Smooth muscle cell of the coronary artery (primary cell): ENCODE results near the gene NEU1. TPM values are rescaled to one million over a fixed set of nuclear protein-coding genes. Genes with fewer than 3 reads are reported as not detected.

Experiments used
- total RNA-seq: library from RNA; depleted of rRNA; stranded (reverse); fragments of >200 nt; gene quantifications from 2 replicates; pipeline ENCODE4 v1.2.3, GENCODE V29; 2014; ENCODE audit warnings: low replicate concordance

The NEU1 gene
- total RNA-seq: 54.9 and 72.8 TPM in 2 replicates

DNA sequence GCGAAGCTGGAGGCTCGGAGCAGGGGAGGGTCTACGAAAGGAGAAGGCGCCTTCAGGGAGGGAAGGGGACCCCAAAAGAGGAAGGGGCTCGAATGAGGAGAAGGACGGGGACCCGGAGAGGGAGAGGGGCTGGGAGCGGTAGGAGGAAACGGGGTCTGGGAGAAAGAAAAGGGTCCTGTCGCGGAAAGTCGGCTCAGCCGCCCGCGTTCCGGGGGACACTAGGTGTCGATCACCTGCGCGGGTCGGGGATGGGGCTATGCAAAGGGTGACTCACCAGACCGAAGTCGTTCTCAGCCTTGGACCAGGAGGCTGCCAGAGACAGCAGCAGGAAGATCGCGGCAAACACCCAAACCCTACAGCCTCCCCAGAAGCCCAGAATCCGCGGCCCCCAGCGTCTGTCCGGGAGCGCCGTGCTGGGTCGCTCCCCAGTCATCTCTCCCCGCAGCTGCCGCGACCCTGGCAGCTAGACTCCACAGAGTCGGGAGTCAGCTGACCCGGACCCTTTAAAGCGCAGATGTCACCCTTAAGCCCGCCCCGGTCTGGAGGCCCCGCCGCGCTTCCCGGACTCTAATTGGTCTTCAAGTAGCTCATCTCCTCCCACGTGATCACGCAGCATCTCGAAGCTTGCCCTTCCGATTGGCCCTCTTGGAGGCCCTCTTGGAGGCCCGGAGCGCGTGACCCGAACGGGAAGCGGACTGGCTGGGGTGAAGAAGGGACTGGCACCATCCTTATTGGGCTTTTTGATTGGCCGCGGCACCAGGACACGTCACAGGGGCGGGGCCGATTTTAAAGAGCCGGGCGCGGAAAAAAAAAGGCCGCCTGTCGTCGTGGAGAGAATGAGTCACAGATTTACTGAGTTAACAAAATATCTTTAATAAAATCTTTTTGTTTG lies at the start of gene NEU1:
NEU1 (minus strand) TSS at position 478 of the 892 bp plus-strand sequence; CDS start at position 433, 45 bp downstream.

DNA sequence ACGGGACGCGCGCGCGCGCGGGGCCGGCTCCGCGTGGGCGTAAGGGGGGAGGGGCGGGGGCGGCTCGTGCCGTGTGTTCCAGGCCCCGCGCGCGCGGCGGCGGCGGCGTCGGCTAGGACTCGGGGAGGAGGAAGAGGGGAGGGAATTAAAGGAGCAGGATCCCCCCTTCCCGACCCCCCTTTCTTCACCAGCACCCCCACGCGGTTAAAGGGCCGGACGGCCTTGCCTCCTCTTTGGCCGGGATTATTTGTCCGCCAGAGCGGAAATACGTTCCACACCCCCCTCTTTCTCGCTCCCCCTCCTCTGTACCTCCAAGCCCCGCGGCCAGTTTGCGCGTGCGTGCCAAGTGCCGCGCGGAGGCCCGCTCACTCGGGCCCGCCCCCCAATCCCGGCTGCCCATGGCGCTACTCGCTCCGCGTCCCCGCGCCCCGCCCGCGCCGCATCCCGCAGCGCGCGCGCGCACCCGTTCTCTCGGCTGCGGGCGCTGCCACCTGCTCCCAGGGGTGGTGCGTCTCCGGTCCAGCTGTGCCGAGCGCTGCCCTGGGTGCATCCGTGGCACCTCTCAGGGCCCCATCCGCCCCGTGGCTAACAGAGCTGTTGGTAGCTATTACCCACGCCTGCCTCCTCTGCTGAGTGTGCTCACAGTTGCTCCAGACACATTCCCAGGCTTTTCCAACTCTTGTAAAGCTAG lies 39.5 kb upstream of the NEU1 start, which contains the start of gene ZBTB12:
ZBTB12 (minus strand) TSS at position 134 of the 691 bp plus-strand sequence. CDS start 781 bp downstream, outside the sequence.

DNA sequence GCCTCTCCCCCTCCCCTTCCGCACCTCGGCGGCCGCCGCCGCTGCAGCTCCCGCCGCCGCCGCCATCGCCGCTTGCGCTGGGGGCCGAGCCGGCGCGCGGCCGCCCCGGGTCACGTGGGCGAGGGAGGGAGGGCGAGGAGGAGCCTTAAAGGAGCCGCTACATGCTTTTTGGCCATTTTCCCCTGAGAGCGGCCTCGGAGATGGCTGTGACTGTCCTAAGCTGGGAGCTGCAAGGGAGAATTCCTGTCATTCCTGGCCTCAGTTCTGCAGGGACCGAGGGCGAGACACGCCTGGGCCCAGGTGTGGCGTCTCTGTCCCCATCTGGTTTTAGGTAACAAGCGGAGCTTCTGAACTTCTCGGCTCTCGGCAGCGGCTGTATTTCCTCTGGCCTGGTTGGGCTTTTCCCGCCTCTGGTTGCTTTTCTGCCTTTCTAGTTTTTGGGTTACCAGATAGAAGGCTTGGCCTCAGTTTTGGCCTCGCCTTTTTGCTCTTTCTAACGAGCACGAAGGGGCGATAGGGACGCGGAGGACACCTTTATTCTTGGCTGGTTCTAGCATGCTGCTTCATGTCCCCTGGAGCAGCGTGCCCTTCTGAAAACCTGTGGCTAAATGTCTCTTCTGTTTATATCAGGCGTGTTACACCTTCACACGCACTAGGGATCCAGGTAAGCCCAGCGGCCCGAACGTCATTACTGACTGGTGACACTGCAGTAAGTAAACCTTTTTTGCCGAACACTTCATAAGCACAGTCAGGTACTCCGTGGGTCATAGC lies 35.2 kb upstream of the NEU1 start, which contains the start of gene EHMT2:
EHMT2 (minus strand) TSS at position 87 of the 771 bp plus-strand sequence; CDS start at position 66, 21 bp downstream.

DNA sequence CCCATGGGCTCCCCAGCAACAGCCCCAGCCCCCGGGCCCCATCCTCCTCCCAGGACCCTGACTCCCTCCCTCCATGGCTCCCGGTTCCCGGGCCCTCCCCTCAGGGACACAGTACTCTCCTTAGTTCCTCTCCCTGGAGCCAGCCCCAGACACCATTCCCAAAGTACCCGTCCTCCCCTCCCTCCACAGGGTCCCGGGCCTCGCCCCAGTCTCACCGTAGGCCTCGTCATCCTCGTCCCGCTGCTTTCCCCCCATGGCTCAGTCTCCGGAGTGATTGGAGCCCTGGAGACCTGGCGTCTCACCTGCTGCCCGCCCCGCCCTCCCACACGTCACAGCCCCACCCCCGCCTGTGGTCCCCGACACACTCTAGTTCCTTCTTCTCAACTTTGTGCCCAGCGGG lies 16.1 kb upstream of the NEU1 start, which contains the start of gene SLC44A4:
SLC44A4 (minus strand) TSS at position 272 of the 400 bp plus-strand sequence; CDS start at position 255, 17 bp downstream.

DNA sequence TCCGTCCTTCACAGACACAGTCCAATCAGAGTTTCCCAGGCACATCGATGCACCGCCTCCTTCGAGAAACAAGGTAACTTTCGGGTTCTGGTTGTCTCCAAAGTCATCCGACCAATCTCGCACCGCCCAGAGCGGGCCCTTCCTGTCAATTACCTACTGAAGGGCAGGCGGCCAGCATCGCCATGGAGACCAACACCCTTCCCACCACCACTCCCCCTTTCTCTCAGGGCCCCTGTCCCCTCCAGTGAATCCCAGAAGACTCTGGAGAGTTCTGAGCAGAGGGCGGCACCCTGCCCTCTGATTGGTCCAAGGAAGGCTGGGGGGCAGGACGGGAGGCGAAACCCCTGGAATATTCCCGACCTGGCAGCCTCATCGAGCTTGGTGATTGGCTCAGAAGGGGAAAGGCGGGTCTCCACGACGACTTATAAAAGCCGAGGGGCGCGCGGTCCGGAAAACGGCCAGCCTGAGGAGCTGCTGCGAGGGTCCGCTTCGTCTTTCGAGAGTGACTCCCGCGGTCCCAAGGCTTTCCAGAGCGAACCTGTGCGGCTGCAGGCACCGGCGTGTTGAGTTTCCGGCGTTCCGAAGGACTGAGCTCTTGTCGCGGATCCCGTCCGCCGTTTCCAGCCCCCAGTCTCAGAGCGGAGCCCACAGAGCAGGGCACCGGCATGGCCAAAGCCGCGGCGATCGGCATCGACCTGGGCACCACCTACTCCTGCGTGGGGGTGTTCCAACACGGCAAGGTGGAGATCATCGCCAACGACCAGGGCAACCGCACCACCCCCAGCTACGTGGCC lies 35.1 kb downstream of the NEU1 start, which contains the start of gene HSPA1B:
HSPA1B (plus strand) TSS at position 453 of the 794 bp plus-strand sequence; CDS start at position 666, 213 bp downstream.

DNA sequence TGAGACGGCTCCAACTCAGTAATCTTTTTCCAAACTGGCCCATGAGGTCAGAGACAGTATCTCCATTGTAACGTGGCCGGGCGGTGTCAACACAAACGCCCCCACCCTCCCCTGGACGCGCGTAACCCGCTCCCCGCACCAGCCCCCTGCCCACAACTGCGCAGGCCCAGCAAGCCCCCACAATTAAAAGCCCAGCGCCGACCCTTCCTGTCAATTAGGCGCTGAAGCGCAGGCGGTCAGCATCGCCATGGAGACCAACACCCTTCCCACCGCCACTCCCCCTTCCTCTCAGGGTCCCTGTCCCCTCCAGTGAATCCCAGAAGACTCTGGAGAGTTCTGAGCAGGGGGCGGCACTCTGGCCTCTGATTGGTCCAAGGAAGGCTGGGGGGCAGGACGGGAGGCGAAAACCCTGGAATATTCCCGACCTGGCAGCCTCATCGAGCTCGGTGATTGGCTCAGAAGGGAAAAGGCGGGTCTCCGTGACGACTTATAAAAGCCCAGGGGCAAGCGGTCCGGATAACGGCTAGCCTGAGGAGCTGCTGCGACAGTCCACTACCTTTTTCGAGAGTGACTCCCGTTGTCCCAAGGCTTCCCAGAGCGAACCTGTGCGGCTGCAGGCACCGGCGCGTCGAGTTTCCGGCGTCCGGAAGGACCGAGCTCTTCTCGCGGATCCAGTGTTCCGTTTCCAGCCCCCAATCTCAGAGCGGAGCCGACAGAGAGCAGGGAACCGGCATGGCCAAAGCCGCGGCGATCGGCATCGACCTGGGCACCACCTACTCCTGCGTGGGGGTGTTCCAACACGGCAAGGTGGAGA lies 47.4 kb downstream of the NEU1 start, which contains the start of the genes HSPA1A and HSPA1L:
HSPA1A (plus strand) TSS at position 519 of the 814 bp plus-strand sequence; CDS start at position 733, 214 bp downstream.
HSPA1L (minus strand) TSS at position 259 of the 814 bp plus-strand sequence. CDS start 3,311 bp downstream, outside the sequence.

Other genes starting within 250 kb of the NEU1 start
- not detected in 2 replicates for gene AIF1, start 247.6 kb downstream of the NEU1 start, total RNA-seq
- 13.9 and 24.8 TPM in 2 replicates for gene PRRC2A, start 242.1 kb downstream of the NEU1 start, total RNA-seq
- gene BAG6, start 210.2 kb downstream of the NEU1 start, total RNA-seq: 54.9 and 100 TPM in 2 replicates
- gene APOM, start 206.9 kb downstream of the NEU1 start, total RNA-seq: 0.70 and 1.5 TPM in 2 replicates
- gene C6orf47, start 202.0 kb downstream of the NEU1 start, total RNA-seq: 16.6 and 18.2 TPM in 2 replicates
- 6.1 and 13.6 TPM in 2 replicates for gene GPANK1, start 197.8 kb downstream of the NEU1 start, total RNA-seq
- gene CSNK2B, start 196.7 kb downstream of the NEU1 start, total RNA-seq: 71.1 and 94.1 TPM in 2 replicates
- 2.2 and 4.0 TPM in 2 replicates for gene LY6G5B, start 192.8 kb downstream of the NEU1 start, total RNA-seq
- 0.15 TPM in 1 of 2 replicates, not detected in the other for gene LY6G5C, start 181.8 kb downstream of the NEU1 start, total RNA-seq
- 51.3 and 104 TPM in 2 replicates for gene ABHD16A, start 159.5 kb downstream of the NEU1 start, total RNA-seq
- not detected in 2 replicates for gene LY6G6F, start 156.0 kb downstream of the NEU1 start, total RNA-seq
- not detected in 2 replicates for gene LY6G6D, start 147.5 kb downstream of the NEU1 start, total RNA-seq
- gene LY6G6C, start 141.1 kb downstream of the NEU1 start, total RNA-seq: not detected in 2 replicates
- not detected in 2 replicates for gene MPIG6B, start 139.4 kb downstream of the NEU1 start, total RNA-seq
- 108 and 116 TPM in 2 replicates for gene DDAH2, start 133.5 kb downstream of the NEU1 start, total RNA-seq
- 395 and 679 TPM in 2 replicates for gene CLIC1, start 126.3 kb downstream of the NEU1 start, total RNA-seq
- gene MSH5, start 122.8 kb downstream of the NEU1 start, total RNA-seq: 2.5 and 4.0 TPM in 2 replicates
- gene SAPCD1, start 100.2 kb downstream of the NEU1 start, total RNA-seq: 0.53 and 0.70 TPM in 2 replicates
- gene VWA7, start 85.5 kb downstream of the NEU1 start, total RNA-seq: 0.15 and 0.23 TPM in 2 replicates
- 37.9 and 59.7 TPM in 2 replicates for gene VARS1, start 67.1 kb downstream of the NEU1 start, total RNA-seq
- gene LSM2, start 55.9 kb downstream of the NEU1 start, total RNA-seq: 24.6 and 27.8 TPM in 2 replicates
- 0.98 and 4.1 TPM in 2 replicates for gene HSPA1L, start 47.5 kb downstream of the NEU1 start, total RNA-seq
- gene HSPA1A, start 47.3 kb downstream of the NEU1 start, total RNA-seq: 47.1 and 396 TPM in 2 replicates
- gene HSPA1B, start 35.1 kb downstream of the NEU1 start, total RNA-seq: 66.7 and 494 TPM in 2 replicates
- gene SLC44A4, start 16.2 kb upstream of the NEU1 start, total RNA-seq: not detected in 2 replicates
- gene EHMT2, start 34.9 kb upstream of the NEU1 start, total RNA-seq: 41.5 and 175 TPM in 2 replicates
- 6.2 and 12.4 TPM in 2 replicates for gene ZBTB12, start 39.3 kb upstream of the NEU1 start, total RNA-seq
- 0.90 and 26.7 TPM in 2 replicates for gene C2, start 64.9 kb upstream of the NEU1 start, total RNA-seq
- gene CFB, start 83.3 kb upstream of the NEU1 start, total RNA-seq: 15.0 and 108 TPM in 2 replicates
- gene NELFE, start 96.2 kb upstream of the NEU1 start, total RNA-seq: 77.8 and 109 TPM in 2 replicates
- gene SKIC2, start 96.4 kb upstream of the NEU1 start, total RNA-seq: 48.6 and 68.8 TPM in 2 replicates
- 6.9 and 12.9 TPM in 2 replicates for gene DXO, start 109.3 kb upstream of the NEU1 start, total RNA-seq
- 3.7 and 23.1 TPM in 2 replicates for gene C4A, start 119.2 kb upstream of the NEU1 start, total RNA-seq
- 3.2 and 24.0 TPM in 2 replicates for gene C4B, start 152.0 kb upstream of the NEU1 start, total RNA-seq
- gene CYP21A2, start 175.6 kb upstream of the NEU1 start, total RNA-seq: 0.08 TPM in 1 of 2 replicates, not detected in the other
- gene TNXB, start 246.5 kb upstream of the NEU1 start, total RNA-seq: 1.1 and 55.9 TPM in 2 replicates